Measurements from ENCODE around the gene PUSL1. TPM values are rescaled to one million over a fixed set of nuclear protein-coding genes. Genes with fewer than 3 reads are reported as not detected.

The PUSL1 gene
- total RNA-seq, 2 experiments from 2014 or later, result 23.9 to 25.4 TPM

DNA sequence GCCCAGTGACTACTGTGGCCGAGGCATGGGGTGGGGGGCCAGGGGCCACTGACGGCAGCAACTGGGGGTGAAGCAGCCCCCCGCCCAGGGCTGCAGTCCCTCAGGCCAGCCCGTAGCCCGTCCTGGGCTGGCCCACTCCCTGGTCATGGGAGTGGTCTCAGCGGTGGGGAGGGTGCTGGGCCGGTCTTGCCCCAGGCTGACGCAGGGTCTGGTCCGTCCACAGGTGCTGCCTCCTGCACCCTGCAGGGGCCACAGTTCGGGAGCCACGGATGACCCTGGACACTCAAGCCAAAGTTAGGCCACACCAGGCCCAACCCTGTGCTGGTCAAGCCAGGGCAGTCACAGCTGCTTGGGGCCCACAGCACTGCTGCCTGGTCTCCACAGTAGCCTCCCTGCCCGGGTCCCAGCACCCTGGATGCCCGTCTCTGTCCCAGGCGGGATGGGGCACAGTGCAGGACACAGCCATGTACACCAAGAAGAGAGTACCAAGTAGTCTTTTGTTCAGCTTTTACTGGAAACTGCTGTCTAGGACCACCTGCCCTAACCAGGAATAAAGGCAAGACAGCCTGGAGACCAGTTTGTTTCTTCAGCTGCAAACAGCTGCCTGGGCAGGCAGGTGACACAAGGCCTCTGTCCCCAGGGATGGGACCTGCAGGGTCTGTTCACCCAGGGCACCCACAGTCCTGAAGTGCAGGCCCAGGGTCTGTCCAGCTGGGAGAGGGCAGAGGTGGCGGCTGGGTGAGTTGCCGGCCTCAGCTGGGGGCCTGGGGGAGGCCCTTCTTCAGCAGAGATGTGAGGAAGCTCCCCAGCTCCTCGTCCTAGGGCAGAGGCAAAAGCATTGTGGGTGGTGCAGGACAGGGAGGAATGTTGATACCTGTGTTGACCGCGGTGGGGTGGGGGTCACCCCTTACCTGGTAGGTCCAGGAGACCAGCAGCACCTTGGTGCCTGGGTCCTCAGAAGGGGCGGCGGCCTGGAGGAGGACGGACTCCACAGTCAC lies 3.0 kb downstream of the PUSL1 start:
- ATAC-seq, result no peak
- ChIA-PET POLR2A (interaction anchor here (1.0 to 1.1 kb wide), 3 partner anchors 17 to 64 kb away, joined by 3 read pairs; partner anchors contain the start of gene AURKAIP1), CTCF (no interaction called here)
- Mint-ChIP-seq H3K27ac (no peak overlapping the region), H3K4me1 (ENCODE audit: low read depth) (peaks cover 7% of the 10 kb centered on the region), H3K27me3 (no peaks in the 10 kb centered on the region), H3K36me3 (ENCODE audit: low read depth) (peaks cover 25% of the 10 kb centered on the region), H3K9me3 (no peaks in the 10 kb centered on the region), H3K4me3 (no peak overlapping the region)
- no peak for DNase-seq
- TF ChIP-seq, protein P1, sequence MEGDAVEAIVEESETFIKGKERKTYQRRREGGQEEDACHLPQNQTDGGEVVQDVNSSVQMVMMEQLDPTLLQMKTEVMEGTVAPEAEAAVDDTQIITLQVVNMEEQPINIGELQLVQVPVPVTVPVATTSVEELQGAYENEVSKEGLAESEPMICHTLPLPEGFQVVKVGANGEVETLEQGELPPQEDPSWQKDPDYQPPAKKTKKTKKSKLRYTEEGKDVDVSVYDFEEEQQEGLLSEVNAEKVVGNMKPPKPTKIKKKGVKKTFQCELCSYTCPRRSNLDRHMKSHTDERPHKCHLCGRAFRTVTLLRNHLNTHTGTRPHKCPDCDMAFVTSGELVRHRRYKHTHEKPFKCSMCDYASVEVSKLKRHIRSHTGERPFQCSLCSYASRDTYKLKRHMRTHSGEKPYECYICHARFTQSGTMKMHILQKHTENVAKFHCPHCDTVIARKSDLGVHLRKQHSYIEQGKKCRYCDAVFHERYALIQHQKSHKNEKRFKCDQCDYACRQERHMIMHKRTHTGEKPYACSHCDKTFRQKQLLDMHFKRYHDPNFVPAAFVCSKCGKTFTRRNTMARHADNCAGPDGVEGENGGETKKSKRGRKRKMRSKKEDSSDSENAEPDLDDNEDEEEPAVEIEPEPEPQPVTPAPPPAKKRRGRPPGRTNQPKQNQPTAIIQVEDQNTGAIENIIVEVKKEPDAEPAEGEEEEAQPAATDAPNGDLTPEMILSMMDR (IDR thresholded peaks at IDR 0.05), result no peak
- intact Hi-C loops (cut with micrococcal nuclease), result no loop called here

DNA sequence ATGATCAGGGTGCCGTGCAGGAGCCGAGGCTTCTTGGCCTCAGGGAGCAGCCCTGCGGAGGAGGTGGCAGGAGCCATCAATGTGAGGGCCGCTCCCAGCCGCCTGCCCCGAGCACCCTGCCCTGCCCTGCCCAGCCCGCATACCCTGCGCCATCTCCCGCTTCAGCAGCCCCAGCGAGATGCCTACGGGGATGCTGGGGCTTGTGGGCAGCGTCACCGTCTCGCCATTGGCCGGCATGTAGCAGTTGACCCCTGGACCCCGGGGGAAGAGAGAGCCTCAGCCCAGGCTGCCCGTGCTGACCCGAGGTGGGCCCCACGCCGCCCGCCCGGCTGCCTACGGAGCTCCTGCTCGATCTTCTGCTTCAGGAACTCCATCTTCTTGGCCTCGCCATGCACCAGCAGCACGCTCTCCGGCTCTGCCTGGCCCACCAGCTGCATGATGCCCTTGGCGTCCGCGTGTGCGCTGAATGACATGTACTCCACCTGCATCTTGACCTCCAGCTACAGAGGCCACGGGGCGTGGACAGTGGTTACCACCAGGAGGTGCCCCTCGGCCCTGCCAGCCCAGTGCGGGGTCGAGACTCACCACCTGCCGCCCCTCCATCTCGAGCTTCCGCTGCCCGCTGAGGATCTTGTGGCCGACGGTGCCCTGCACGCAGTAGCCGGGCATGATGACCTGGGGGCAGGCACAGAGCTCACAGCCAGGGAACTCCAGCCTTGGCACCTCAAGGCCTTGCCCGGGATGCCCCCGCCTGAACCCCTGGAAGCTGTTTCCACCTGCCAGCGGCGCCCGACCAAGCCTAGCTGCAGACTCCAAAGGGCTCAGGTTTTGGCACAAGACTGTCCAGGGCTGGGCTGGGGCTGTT lies 4.3 kb downstream of the PUSL1 start:
- TF ChIP-seq, protein P1 (IDR thresholded peaks at IDR 0.05), result no peak
- POLR2A ChIA-PET, result interaction anchor here (1.0 to 2.1 kb wide), 4 partner anchors 10 to 29 kb away, joined by 3 to 5 read pairs (median 4); partner anchors contain the start of gene TAS1R3

DNA sequence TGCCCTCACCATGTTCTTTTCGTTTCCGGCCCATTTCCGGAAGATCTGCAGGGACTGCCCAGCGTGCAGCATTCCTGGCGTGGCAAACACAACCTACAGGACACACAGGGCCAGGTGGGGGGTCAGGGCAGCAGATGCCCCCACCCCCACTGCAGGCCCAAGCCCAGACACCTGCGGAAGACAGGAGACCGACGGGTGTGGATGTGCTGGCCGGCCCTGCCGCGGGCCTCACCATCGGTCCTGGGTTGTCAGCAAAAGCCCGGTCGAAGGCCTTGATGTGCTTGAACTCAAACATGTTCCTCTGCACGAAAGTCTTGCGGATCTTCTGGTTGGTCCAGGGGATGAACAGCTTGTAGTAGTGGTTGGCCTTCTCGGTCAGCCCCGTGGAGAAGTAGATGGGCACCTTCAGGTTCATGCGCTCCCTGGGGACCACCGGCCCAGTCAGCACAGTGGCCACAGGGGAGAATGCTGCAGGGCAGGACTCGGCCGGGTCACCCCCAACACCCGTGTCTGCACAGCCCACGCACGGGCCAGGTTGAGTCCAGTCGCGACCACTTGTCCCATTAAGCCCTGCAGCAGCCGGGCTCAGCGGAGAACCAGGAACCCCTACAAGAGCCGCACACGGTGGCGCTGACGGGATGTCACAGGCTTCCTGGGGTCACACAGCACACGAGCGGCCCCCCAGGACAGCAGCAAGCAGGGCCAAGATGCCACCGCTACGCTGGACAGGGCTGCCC lies 5.3 kb downstream of the PUSL1 start:
- no peak overlapping the region for H3K4me3 Mint-ChIP-seq
- ATAC-seq (no peak), DNase-seq (no peak)
- H3K36me3 Mint-ChIP-seq (ENCODE audit: low read depth), result peaks cover 25% of the 10 kb centered on the region
- H3K27ac Mint-ChIP-seq, result no peak overlapping the region
- intact Hi-C loops (cut with micrococcal nuclease), result no loop called here
- ChIA-PET POLR2A (interaction anchor here (0.7 to 2.1 kb wide), 4 partner anchors 9 to 32 kb away, joined by 3 to 5 read pairs (median 4); partner anchors contain the start of gene TAS1R3), CTCF (no interaction called here)
- H3K9me3 Mint-ChIP-seq, result no peaks in the 10 kb centered on the region
- TF ChIP-seq, protein P1 (IDR thresholded peaks at IDR 0.05), result no peak
- no peaks in the 10 kb centered on the region for H3K27me3 Mint-ChIP-seq
- no peaks in the 10 kb centered on the region for H3K4me1 Mint-ChIP-seq (ENCODE audit: low read depth)

More for the DNA sequence above, 4.3 kb downstream of the PUSL1 start:
- H3K4me1 Mint-ChIP-seq (ENCODE audit: low read depth), result no peaks in the 10 kb centered on the region
- intact Hi-C loops (cut with micrococcal nuclease), result no loop called here
- H3K27me3 Mint-ChIP-seq, result no peaks in the 10 kb centered on the region
- H3K9me3 Mint-ChIP-seq, result no peaks in the 10 kb centered on the region
- no peak overlapping the region for H3K4me3 Mint-ChIP-seq
- DNase-seq, result no peak
- peaks cover 27% of the 10 kb centered on the region for H3K36me3 Mint-ChIP-seq (ENCODE audit: low read depth)
- no peak overlapping the region for H3K27ac Mint-ChIP-seq
- CTCF ChIA-PET, result no interaction called here
- no peak for ATAC-seq

DNA sequence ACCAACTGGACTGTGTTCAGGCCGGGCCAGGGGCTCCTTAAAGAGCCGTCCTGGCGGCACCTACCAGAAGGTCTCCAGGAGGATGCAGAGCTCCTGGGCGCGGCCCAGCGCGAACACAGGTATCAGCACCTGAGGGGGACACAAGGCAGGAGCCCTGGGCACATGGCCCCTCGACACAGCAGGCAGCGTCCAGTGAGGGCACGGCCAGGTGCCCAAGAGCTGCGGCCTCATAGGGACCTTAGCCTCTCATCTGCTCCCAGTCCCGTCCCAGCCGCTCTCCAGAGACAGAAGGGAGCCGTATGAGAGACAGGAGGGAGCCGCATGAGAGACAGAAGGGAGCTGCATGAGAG lies 5.8 kb downstream of the PUSL1 start:
- TF ChIP-seq, protein P1 (IDR thresholded peaks at IDR 0.05), result no peak
- H3K4me1 Mint-ChIP-seq (ENCODE audit: low read depth), result no peaks in the 10 kb centered on the region
- H3K27me3 Mint-ChIP-seq, result no peaks in the 10 kb centered on the region
- no peak overlapping the region for H3K4me3 Mint-ChIP-seq
- intact Hi-C loops (cut with micrococcal nuclease), result no loop called here
- no peak for DNase-seq
- CTCF ChIA-PET, result no interaction called here
- no peak overlapping the region for H3K27ac Mint-ChIP-seq
- ATAC-seq, result no peak
- H3K36me3 Mint-ChIP-seq (ENCODE audit: low read depth), result peaks cover 27% of the 10 kb centered on the region
- H3K9me3 Mint-ChIP-seq, result no peaks in the 10 kb centered on the region
- POLR2A ChIA-PET, result interaction anchor here (0.7 to 2.1 kb wide), 5 partner anchors 9 to 34 kb away, joined by 3 to 5 read pairs (median 3); no protein-coding TSS in a partner anchor

All from activated CD8-positive, alpha-beta T cell treated with anti-CD3 and anti-CD28 coated beads for 36 hours (primary cell).